Stimulated activated CD8-positive, alpha-beta memory T cell treated with anti-CD3 and anti-CD28 coated beads, Interleukin-15, amount 100 ng/mL, for 4 hours (primary cell): ENCODE measurements around the gene METTL16.
A peak's percentile ranks its signal among the peaks of the same experiment; 100 is the strongest.
"Not testable (repeated sequence)": the region's sequence is repeated elsewhere in the genome, so short reads cannot be mapped to it uniquely, and the experiment has no call there.

Experiments
- DNase-seq, 2 donors: peaks; one replicate each; pipeline ENCODE4 v3.0.0-alpha.2; 2020; ENCODE audit warnings: low read depth in 2 of 2

The METTL16 gene

GRCh38 chr17:2511462-2512369 is at the start of gene METTL16:
Gene METTL16 (minus strand): TSS chr17:2511888. CDS start chr17:2502331, 9,557 bp downstream.
- peak; percentile 92 to 98 for DNase-seq

GRCh38 chr17:2560658-2561057 is 49.0 kb upstream of the METTL16 start:
- DNase-seq, result no peak

GRCh38 chr17:2551928-2552327 is 40.2 kb upstream of the METTL16 start:
- DNase-seq, result no peak

GRCh38 chr17:2551493-2551892 is 39.8 kb upstream of the METTL16 start:
- no peak for DNase-seq

GRCh38 chr17:2549392-2550211 is 37.9 kb upstream of the METTL16 start:
- no peak for DNase-seq

- not testable (repeated sequence) for DNase-seq
These were observed 36.3 kb upstream of the METTL16 start for GRCh38 chr17:2548026-2548425.

- no peak for DNase-seq
These were observed 35.5 kb upstream of the METTL16 start for GRCh38 chr17:2547176-2547575.

GRCh38 chr17:2545393-2545792 is 33.7 kb upstream of the METTL16 start:
- DNase-seq, result no peak

- DNase-seq, result no peak
These were observed 30.8 kb upstream of the METTL16 start for GRCh38 chr17:2542456-2542855.

GRCh38 chr17:2542056-2542455 is 30.4 kb upstream of the METTL16 start:
- no peak for DNase-seq

- DNase-seq, result not testable (repeated sequence)
These were observed 25.9 kb upstream of the METTL16 start for GRCh38 chr17:2537579-2537978.

GRCh38 chr17:2532146-2532720 is 20.5 kb upstream of the METTL16 start:
- no peak for DNase-seq

GRCh38 chr17:2531243-2531954 is 19.7 kb upstream of the METTL16 start:
- DNase-seq, result not testable (repeated sequence)

GRCh38 chr17:2521775-2522410 is 10.2 kb upstream of the METTL16 start:
- DNase-seq, result not testable (repeated sequence)

- DNase-seq, result no peak
These were observed 9.6 kb upstream of the METTL16 start for GRCh38 chr17:2521257-2521656.

- no peak for DNase-seq
These were observed 5.9 kb upstream of the METTL16 start for GRCh38 chr17:2517539-2517938.

- no peak for DNase-seq
These were observed 588 bp downstream of the METTL16 start for GRCh38 chr17:2511138-2511461.

GRCh38 chr17:2510559-2510958 is 1.1 kb downstream of the METTL16 start:
- no peak for DNase-seq

- no peak for DNase-seq
These were observed 3.7 kb downstream of the METTL16 start for GRCh38 chr17:2508035-2508434.

GRCh38 chr17:2507015-2507414 is 4.7 kb downstream of the METTL16 start:
- not testable (repeated sequence) for DNase-seq

- no peak for DNase-seq
These were observed 8.1 kb downstream of the METTL16 start for GRCh38 chr17:2503627-2504026.
